ENCODE data around the gene KCNIP4. TPM values are rescaled to one million over a fixed set of nuclear protein-coding genes. Genes with fewer than 3 reads are reported as not detected.

The KCNIP4 gene
- total RNA-seq, 1 donor from 2014 or later: 0.39 TPM

- Histone ChIP-seq H2AFZ (replicated peaks) (no peak overlapping the region), H3K4me1 (no peaks in the 10 kb centered on the region), H3K4me3 (no peak overlapping the region), H4K20me1 (ENCODE audit: low read depth) (no peaks in the 10 kb centered on the region), H3K79me2 (ENCODE audit: low read depth) (no peaks in the 10 kb centered on the region), H3K27me3 (peaks cover 42% of the 10 kb centered on the region), H3K36me3 (no peaks in the 10 kb centered on the region), H3K9ac (no peak overlapping the region), H3K27ac (no peak overlapping the region), H3K4me2 (no peak overlapping the region), H3F3A (ENCODE audit: low read depth) (no peaks in the 10 kb centered on the region), H3K9me3 (ENCODE audit: low read depth) (no peaks in the 10 kb centered on the region)
- Mint-ChIP-seq H3K27me3 (ENCODE audit: insufficient read depth, low read depth) (peaks cover 15% of the 10 kb centered on the region), H3K36me3 (no peaks in the 10 kb centered on the region), H3K4me1 (peaks cover 3% of the 10 kb centered on the region), H3K4me3 (no peak overlapping the region), H3K27ac (no peak overlapping the region), H3K9me3 (no peaks in the 10 kb centered on the region)
- DNase-seq (ENCODE audit: low spot score): no peak
- TF ChIP-seq EZH2 (IDR thresholded peaks at IDR 0.05) (no peak), CTCF (IDR thresholded peaks at IDR 0.05) (no peak), EZH2phosphoT487 (IDR thresholded peaks at IDR 0.05) (no peak)
These were observed 4.0 kb upstream of the KCNIP4 start for GRCh38 chr4:21952549-21952948.

GRCh38 chr4:21949073-21949457 is 493 bp upstream of the KCNIP4 start:
- Mint-ChIP-seq H3K27me3 (ENCODE audit: insufficient read depth, low read depth) (peaks cover 19% of the 10 kb centered on the region), H3K36me3 (no peaks in the 10 kb centered on the region), H3K9me3 (no peaks in the 10 kb centered on the region), H3K27ac (no peak overlapping the region), H3K4me3 (peak overlapping the region; percentile 81), H3K4me1 (peaks cover 3% of the 10 kb centered on the region)
- Histone ChIP-seq H2AFZ (replicated peaks) (peak overlapping the region; percentile 99), H4K20me1 (ENCODE audit: low read depth) (no peaks in the 10 kb centered on the region), H3F3A (ENCODE audit: low read depth) (no peaks in the 10 kb centered on the region), H3K27ac (no peak overlapping the region), H3K9me3 (ENCODE audit: low read depth) (no peaks in the 10 kb centered on the region), H3K4me3 (peak overlapping the region; percentile 78), H3K4me1 (no peaks in the 10 kb centered on the region), H3K79me2 (ENCODE audit: low read depth) (no peaks in the 10 kb centered on the region), H3K36me3 (no peaks in the 10 kb centered on the region), H3K27me3 (peaks cover 71% of the 10 kb centered on the region), H3K9ac (no peak overlapping the region), H3K4me2 (peak overlapping the region; percentile 95)
- TF ChIP-seq EZH2phosphoT487 (IDR thresholded peaks at IDR 0.05) (no peak), CTCF (IDR thresholded peaks at IDR 0.05) (no peak)
- peak; percentile 46 for DNase-seq (ENCODE audit: low spot score)

GRCh38 chr4:21947791-21948346 is 703 bp downstream of the KCNIP4 start:
- Mint-ChIP-seq H3K4me3 (peak overlapping the region; percentile 78), H3K27me3 (ENCODE audit: insufficient read depth, low read depth) (peaks cover 19% of the 10 kb centered on the region), H3K4me1 (peaks cover 3% of the 10 kb centered on the region), H3K36me3 (no peaks in the 10 kb centered on the region), H3K9me3 (no peaks in the 10 kb centered on the region), H3K27ac (no peak overlapping the region)
- no peak for DNase-seq (ENCODE audit: low spot score)
- Histone ChIP-seq H3K36me3 (no peaks in the 10 kb centered on the region), H3K9me3 (ENCODE audit: low read depth) (no peaks in the 10 kb centered on the region), H3K79me2 (ENCODE audit: low read depth) (no peaks in the 10 kb centered on the region), H4K20me1 (ENCODE audit: low read depth) (no peaks in the 10 kb centered on the region), H3K4me1 (no peaks in the 10 kb centered on the region), H3K9ac (no peak overlapping the region), H3K27me3 (peaks cover 71% of the 10 kb centered on the region), H3K4me3 (peak overlapping the region; percentile 78), H3K4me2 (peak overlapping the region; percentile 95), H3K27ac (no peak overlapping the region), H2AFZ (replicated peaks) (peak overlapping the region; percentile 90), H3F3A (ENCODE audit: low read depth) (no peaks in the 10 kb centered on the region)
- TF ChIP-seq EZH2 (IDR thresholded peaks at IDR 0.05) (peak; percentile 82), CTCF (IDR thresholded peaks at IDR 0.05) (no peak)
